DMS 273 treated with DMSO at 0.1 percent for 48 hours (cell line): ENCODE measurements around the gene ZNF768.
"Not testable (repeated sequence)": the region's sequence is repeated elsewhere in the genome, so short reads cannot be mapped to it uniquely, and the experiment has no call there.

Source experiments
- DNase-seq: peaks from one replicate; lab custom pipeline; 2025; lab: John Stamatoyannopoulos, UW

ZNF768 gene

DNA sequence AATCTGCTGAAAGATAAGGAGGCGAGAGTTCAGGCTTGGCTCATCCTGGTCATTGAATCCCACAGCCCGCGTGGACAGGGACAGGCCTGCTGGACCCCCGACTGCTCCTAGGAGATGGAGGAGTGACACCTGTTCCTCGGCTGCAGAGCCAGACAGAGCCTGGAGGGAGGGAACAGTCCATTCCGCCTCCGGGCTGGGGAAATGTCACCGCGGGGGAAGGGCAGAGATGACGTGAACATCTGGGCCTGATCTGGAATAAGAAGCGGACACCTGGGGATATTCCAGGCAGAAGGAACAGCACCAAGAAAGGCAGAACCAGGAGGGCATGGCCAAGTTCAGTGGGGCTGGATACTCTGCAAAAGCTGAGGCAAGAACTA lies 6.8 kb upstream of the ZNF768 start:
- no peak for DNase-seq

DNA sequence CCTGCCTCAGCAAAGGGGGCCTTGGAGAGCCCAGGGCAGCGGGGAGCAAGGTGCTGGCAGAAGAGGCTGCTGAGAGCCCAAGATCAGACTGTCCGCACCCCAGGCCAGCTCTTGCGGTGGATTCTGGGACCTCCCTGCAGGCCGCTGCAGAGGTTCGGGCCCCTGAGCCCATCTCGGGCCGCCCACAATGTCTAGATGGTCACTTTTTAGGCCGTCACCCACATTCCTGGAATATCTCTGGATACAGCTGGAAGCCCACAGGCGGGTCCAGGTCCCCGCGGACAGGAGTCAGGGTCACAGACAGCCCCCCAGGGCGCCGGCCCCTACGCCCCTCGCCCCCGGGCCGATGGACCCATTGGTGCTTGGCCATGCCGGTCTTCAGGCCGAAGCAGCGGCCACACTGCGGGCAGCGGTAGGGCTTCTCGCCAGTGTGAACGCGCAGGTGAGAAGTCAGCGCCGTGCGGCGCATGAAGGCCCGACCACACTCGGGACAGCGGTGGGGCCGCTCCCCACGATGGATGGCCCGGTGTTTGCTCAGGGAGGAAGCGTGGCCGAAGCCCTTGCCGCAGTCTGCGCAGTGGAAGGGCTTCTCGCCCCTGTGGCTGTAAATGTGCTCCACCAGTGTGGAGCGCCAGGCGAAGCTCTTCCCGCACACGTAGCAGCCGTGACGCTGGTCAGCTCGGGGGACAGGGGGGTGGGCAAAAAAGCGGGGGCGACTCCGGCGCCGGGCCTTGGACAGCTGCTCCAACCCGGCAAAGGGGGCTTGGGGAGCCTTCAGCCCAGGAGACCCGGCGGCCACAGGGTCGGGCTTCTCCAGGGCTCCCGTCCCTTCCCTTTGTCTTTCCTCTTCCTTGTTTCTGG lies 6.1 kb upstream of the ZNF768 start:
- no peak for DNase-seq

DNA sequence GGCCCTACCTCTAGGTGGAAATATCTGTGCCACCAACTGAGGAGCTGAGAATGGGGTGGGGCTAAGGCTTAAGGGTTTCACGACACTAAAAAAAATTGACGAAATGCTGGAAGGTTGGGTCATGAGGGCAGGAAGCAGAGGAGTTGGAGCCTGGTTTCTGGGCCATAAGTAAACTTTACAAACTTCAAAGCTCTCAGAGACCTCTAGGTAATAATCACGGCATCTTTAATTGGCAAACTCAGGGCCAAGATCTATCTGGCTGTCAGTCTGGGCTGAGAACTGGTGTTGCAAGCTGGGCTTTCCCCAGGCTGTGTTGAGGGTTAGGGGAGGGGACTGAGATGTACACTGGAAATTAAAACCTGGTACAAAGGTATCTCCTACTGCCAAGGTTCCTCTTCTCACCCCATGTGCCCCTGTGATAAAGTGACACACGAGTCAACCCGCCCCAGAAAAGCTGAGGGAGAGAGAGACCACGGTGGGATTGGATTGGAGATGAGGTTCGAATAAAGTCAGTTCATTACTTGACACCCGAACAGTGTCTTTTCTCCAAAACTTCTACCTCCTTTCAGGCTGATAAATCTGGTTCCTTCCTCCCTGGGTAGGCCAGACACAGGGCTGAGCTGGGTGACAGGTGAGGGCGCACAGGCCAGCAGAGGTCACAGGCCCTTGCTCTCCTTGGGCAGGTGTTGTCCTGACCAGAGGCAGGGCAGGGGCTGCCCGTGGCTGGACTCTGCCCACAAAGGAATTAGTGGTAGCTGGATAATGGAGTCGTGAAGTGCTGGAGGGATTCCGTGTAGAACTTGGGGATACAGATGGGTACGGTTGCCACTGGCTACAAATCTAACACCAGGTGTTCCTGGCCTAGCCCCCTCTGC lies 4.0 kb upstream of the ZNF768 start:
- no peak for DNase-seq

DNA sequence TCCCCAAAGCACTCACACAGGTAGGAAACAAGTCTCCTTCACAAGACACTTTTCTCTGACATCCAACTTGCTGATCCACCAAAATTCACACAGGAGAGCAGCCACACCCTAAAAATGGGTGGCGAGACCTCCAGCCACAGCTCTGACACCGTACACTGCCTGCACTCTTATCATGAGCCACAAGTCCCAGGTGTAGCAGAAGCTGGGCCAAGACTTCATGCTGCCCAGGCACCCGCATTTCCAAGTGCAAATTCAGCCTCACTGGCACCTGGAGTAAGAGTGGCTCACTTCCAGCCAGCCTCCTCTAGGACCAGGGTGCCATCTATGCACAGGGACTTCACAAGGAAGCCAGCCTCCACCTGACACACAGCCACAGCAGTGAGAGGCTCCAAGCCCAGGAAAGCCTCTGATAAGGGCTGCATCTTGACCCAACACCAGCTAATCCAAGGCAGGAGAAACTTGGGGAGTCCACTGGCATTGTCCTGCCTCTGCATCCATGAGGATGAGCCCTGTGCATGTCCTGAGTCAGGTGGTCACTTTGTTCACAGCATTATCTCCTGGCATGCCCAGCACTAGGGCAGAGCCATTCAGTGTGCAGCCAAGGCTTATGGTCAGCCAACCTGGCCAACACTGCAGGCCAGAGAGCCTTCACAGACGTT lies 2.6 kb upstream of the ZNF768 start:
- DNase-seq: no peak

DNA sequence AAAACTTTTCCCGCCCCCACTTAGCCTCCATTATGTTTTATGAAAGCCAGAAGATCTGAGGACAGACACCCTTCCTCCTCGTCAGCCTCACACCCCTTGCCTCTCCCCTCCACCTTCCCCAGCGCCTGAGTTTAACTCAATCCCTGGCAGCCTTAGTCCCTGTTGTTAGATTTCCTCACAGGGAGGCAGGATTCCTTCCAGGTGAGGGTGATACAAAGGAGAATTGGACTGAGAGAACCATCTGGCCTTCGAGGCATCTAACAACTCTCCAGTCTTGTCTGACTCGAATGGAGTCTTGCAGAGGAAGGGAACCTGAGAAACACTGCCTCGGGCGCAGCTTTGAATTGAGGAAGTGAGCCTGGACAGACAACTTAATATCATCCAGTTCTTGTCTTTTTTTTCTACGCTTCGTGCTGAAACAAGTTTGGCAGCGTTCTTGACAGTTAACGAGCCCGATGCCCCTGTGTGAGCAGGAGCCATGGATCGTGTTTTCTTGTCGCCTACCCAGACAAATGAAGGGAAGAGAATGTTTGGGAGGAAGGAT lies 1.3 kb upstream of the ZNF768 start:
- no peak for DNase-seq

DNA sequence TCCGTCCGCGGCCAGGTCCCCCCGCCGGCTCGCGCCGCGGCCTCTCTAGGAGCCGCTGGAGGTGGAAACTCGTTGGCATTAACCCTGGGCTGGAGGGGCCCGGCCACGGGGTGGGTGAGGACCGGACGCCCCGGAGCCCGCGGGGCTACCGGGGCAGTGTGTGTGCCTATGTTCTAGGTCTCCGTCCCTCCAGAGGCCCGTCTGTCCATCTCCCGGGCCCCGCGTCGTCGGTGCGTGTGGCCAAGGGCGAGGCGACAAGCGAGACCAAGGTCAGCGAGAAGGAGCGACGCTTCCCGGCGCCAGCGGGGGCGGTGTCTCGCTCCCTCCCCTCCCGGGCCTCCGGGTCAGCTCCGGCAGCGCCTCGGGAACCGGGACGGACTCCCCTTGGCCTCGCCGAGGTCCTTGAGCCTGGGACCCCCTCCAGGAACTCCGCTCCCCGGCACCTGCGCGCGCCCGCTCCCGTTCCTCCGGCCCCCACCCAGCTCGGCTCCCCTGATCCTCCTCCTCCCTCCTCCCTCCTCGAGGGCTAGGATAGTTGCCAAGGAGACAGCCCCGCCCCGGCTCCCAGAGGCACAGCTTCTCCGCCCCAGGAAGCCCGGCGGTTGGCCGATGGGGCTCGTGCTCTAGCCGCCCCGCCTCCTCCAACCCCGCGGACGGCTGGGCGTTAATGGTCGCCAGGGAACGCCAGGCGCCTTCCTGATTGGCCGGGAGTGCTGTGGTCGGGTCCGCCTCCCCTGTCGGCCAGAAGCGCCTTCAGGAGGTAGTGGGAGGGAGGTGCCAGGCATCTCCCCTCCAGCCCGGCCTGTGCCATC lies 663 bp upstream of the ZNF768 start:
- DNase-seq: peak; percentile 96

DNA sequence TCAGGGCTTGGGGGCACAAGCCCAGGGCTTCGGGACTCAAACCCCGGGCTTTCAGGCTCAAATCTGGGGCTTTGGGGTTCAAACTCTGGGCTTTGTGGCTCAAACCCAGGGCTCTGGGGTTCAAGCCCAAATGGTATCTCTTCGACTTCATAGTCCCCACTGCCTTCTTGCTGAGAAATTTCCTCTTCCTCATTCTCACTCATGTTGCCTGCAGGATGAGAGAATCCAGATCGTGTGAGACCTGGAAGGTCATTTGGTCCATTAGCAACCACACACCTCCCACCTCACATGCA lies 576 bp downstream of the ZNF768 start:
- no peak for DNase-seq

DNA sequence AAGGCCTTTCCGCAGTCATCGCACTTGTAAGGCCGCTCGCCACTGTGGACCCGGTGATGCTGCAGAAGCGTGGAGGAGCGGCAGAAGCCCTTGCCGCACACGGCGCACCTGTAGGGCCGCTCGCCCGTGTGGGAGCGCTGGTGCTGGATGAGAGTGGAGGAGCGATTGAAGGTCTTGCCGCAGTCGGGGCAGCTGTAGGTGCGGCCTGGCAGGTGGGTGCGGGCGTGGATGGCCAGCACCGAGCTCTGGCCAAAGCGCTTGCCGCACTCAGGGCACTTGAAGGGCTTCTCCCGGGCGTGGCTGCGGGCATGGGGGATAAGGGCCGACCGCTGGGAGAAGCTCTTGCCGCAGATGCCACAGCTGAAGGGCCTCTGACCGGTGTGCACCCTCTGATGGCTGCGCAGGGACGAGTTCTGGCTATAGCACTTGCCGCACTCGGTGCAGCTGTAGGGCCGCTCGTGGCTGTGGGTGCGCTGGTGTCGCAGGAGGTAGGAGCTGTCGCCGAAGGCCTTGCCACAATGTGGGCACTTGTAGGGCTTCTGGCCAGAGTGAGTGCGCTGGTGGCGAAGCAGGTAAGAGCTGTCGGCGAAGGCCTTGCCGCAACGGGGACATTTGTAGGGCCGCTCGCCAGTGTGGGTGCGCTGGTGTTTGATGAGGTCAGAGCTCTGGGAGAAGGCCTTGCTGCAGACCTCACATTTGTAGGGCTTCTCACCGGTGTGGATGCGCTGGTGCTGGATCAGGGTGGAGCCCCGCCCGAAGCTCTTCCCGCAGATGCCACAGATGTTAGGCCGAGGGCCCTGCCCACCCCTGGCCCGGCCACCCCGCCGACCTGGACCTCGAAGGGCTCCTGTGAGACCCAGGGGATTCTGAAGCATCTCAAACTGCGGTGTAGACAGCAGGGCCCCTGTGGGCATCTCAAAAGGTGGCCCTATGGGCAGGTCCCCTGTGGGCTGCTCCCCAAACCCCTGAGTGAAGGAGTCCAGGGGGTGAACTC lies 1.5 kb downstream of the ZNF768 start:
- no peak for DNase-seq

DNA sequence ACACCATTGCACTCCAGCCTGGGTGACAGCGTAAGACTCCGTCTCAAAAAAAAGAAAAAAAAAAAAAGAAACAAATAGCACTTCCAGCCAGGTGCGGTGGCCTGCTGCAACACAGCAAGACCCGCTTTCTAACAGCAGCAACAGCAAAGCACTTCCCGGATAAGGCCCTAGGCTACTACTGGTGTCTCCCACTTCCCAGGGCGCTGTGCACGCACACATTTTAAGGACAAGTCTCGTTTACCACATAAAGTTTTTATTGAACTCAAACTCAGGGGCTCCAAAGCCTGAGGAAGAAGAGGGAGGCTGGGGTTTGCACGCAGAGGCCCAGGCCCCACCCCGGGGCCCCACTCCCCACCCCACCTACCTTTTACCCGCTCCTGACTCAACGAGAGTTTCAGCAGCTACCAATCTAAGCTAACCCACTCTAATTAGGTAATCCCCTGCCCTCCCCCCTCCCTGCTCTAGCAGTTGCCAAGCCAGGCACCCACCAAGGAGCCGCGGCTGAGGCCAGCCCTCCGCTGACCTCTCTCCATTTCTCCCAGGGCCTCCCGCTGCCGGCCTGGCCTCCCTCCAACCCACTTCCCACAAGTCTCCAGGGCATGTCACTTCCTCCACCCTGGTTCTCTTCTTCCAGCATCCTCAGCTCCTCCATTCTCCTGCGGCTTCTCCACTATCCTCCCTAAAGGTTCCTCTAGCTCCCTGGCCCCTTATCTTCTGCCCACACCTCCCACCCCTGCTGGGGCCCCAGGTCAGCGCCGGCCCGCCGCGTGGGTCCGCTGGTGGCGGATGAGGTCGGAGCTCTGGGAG lies 2.4 kb downstream of the ZNF768 start:
- no peak for DNase-seq

DNA sequence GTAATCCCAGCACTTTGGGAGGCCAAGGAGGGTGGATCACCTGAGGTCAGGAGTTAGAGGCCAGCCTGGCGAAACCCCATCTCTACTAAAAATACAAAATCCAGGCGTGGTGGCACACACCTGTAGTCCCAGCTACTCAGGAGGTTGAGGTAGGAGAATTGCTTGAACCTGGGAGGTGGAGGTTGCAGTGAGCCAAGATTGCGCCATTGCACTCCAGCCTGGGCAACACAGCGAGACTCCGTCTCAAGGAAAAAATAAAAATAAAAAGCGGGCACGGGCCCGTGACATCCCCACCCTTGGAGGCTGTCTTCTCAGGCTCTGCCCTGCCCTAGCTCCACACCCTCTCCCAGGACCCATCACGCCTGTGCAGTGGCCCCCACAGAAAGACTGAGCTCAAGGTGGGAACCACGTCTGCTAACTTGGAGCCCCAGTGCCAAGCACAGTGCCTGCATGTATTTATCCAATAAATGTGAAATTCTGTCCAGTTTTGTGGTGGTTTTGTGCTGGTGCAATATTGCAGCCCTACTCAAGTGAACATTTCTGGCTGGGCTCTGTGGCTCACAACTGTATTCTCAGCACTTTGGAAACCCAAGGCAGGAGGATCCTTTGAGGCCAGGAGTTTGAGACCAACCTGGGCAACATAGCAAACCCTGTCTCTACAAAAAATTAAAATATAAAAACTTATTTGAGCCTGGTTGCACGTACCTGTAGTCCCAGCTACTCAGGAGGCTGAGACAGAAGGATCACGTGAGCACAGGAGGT lies 3.5 kb downstream of the ZNF768 start:
- not testable (repeated sequence) for DNase-seq

DNA sequence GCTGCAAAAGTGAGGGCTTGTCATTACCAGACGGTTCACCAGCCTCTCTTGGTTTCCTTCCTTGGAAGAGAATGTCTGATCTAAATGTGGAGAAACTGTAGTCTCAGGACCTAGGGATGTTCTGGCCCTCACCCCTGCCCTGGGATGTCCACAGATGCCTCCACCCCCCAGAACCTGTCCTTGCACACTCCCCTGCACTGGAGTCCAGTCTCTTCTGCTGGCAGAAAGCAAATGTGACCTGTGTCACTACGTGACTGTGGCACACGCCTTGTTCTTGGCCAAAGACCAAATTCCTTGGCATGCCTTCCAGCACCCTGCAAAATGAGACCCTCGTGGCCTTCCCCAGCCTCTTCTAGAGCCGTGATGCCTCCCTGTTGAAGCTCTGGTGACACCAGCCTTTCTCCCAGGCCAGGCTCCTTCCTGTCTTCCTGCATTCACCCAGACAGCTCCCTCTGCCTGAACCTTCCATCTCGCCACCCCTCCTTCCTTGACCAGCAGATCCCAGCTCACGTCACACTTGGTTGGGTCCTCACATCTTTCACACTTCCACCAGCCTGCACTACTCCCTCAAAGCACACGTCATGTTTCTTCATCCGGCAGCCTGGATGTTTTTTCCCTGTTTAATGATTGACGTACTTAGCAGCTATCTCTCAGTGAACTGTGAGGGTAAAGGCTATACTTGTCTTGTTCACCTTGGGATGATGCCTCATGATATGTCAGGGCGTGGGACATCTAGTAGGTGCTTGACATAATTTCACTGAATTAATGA lies 4.3 kb downstream of the ZNF768 start:
- no peak for DNase-seq

DNA sequence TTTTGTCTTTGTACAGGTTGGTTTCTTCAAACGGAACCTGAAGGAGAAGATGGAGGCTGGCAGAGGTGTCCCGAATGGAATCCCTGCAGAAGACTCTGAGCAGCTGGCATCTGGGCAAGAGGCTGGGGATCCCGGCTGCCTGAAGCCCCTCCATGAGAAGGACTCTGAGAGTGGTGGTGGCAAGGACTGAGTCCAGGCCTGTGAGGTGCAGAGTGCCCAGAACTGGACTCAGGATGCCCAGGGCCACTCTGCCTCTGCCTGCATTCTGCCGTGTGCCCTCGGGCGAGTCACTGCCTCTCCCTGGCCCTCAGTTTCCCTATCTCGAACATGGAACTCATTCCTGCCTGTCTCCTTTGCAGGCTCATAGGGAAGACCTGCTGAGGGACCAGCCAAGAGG lies 4.9 kb downstream of the ZNF768 start:
- DNase-seq: no peak

DNA sequence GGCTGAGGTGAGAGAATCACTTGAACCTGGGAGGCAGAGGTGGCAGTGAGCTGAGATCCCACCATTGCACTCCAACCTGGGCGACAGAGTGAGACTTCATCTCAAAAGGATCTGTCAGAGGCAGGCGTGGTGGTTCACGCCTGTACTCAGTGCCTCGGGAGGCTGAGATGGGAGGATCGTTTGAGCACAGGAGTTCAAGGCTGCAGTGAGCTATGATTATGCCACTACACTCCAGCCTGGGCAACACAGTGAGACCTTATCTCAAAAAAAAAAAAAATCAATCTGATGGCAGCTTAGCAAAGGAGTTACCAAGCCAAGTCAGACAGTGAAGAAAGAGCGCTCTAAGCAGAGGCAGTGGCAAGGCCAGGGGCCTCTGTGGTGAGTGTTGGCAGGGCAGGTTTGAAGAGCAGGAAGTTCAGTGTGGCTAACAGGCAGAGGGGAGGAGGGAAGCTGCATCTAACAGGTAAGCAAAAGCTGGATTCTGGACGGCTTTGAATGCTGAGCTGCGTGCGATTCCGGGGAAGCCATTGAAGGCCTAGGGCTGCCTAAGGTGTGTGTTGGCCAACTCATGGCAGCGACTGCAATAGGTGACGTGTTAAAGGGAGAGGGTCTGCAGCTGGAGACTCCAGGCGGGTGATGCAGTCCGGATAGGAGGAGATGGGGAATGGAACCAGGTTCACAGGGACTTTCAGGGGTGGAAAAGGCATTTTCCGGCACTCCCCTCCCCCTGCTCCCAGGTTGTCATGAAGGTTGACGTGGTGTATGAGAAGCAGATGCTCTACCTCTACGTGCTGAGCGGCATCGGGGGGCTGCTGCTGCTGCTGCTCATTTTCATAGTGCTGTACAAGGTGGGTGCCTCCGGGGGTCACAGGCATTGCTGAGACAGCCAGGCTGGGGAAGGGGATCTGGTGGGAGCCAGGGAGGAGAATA lies 7.0 kb downstream of the ZNF768 start:
- no peak for DNase-seq

DNA sequence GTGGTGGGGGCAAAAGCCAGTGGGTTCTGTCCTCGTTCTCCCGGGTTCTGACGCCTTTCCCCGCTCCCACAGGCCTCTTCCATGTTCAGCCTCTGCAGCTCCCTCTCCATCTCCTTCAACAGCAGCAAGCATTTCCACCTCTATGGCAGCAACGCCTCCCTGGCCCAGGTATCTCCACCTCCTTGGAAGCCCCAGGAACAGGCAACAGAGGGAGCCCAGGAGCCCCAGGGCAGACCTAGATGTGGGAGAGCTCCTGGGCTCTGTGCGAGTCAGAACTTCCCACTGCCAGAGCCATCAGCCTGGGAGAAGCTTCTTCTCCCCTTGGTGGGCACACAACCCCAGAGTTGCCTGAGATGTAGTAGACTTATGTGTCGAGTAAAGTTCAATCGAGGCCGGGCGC lies 7.8 kb downstream of the ZNF768 start:
- DNase-seq: no peak

DNA sequence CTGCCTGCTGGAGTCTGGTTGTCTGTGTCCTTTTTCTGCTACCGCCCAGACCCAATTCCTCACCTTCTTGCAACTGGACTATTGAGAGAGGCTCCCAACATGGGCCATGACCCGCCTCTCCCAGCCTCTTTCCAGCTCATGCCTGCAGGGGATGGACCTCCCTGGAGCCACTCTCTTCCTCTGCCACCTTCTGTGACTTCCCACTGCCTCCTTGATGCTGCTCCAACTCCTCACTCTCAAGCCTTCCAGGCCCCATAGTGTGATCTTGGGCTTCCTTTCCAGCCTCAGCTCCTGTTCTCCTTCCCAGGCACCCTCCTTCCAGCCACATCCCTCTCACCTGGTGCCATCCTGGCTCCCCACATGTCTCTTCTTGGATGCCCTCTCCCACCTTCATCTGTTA lies 11.1 kb downstream of the ZNF768 start:
- no peak for DNase-seq

DNA sequence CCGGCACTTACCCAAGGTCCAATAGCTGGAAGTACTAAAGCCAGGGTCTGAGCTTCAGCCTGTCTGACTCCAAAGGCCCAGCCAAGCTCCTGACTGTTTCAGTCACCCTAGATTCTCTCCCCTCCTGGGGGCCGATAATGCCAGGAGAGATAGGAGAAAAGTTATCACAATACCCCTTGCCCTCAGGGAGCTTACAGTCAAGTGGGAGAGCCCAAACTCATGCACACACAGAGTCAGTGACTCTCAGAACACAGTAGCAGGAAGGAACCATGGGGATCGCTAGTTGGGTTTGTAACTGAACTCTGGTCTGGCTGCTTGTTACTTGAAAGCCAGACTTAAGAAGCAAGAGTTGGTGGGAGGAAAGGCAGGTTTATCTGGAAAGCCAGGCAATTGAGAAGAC lies 14.9 kb downstream of the ZNF768 start:
- no peak for DNase-seq

DNA sequence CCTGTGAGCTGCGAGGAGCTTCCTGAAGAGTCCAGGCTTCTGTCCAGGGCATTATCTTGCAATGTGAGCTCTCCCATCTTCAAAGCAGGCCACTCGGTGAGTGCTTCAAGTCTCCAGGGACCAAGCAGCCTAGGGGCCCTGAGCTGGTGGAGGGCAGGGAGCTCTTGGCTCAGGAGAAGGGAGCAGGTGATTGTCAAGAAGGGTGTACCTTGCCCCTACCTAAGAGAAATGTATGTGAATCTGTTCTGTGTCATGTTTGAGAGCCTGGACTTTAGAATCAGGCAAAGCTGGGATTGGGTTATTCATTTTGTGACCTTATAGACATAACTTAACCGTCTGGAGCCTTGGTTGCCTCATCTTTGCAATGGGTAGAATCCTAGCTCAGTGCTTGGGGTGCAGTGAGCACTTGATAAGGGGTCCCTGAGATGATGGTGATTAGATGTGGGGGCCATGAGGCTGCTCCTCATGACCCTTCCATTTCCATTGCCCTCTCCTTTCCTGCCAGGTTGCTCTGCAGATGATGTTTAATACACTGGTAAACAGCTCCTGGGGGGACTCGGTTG lies 15.9 kb downstream of the ZNF768 start:
- DNase-seq: no peak
